GM19467 (cell line): ENCODE results near the gene LIM2.

ENCODE experiments used
- ATAC-seq: cut with Tn5 transposase; IDR thresholded peaks from one replicate; pipeline ENCODE4 v1.9.1; 2021; ENCODE audit warnings: mild to moderate bottlenecking, moderate library complexity; ENCODE audit not compliant: unreplicated experiment

The LIM2 gene

GRCh38 chr19:51366389-51367254 lies 21.2 kb downstream of the LIM2 start:
- ATAC-seq: peak; percentile 48

DNA sequence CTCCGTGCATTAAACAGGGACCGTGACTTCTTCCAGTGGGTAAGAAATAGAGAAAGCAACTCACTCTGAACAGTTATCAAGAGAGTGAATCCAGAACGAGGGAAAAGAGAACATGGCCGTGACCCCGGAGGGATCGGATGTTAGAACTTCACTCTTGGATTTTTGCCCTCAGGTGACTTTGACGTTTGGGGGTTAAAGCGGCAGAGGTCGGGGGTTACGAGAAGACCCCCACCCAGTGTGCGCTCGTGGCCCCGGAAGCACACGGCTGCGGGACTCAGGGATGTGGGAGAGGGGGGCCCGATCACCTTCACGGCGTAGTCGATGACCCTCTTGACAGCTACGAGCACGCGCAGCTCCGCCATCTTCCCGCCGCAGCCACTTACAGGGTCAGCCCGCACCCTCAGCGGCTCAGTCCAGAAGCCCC lies 21.8 kb downstream of the LIM2 start, which contains the start of gene ETFB:
TSS of gene ETFB (minus strand) at position 424 of the 424 bp plus-strand sequence. CDS start at position 362, 62 bp downstream.
- ATAC-seq: no peak

GRCh38 chr19:51365211-51365964 lies 22.4 kb downstream of the LIM2 start:
- no peak for ATAC-seq

GRCh38 chr19:51364200-51365106 lies 23.3 kb downstream of the LIM2 start:
- ATAC-seq: no peak

- no peak for ATAC-seq
Observed at GRCh38 chr19:51361239-51361638, 26.5 kb downstream of the LIM2 start.

- ATAC-seq: no peak
Observed at GRCh38 chr19:51359294-51359693, 28.5 kb downstream of the LIM2 start.

- no peak for ATAC-seq
Observed at GRCh38 chr19:51357952-51358351, 29.8 kb downstream of the LIM2 start.

DNA sequence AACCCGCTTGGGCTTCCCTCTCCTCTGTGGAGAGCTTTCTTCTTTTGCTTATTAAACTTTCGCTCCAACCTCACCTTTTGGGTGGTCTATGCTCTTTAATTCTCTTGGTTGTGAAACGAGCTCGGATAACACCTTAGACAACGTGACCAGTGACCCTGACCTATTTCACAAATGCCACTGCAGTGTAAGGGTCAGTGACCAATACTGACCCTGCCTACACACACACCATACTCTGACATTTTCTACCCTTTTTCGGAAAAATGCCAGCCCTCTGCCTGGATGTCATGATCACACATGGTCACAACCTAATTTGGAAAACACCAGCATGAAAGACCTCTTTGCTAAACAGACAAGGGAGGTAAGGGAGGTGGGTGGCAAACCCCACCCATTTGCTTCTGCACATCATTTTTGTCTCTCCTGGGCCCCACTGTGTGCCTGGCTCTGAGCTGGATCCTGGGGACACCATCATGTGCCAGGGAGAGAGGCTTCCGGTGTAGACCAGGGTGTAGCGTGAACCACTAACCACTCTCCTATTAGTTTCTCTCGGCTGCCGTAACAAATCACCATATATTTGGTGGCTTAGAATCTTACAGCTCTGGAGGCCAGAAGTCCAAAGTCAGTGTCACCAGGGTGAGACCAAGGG lies 31.5 kb downstream of the LIM2 start:
- ATAC-seq: no peak

DNA sequence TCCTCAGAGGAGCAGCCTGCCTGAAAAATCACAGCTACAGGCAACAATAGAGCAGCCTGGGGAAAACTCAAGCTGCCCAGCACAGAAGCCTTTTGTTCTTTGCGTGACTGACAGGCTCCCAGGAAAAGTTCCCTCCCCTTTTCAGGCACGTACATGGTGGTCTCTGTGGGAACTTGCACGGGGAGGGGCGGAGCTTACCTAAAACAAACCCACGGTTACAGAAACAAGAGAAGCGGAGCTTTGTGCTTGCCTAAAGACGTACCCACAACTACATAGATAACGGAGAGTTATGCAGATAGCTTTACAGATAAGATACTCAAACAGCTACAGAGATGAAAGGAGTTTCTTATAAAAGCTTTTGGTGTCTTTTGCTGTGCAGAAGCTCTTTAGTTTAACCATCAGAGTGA lies 33.0 kb downstream of the LIM2 start:
- ATAC-seq: no peak

- no peak for ATAC-seq
Observed at GRCh38 chr19:51354103-51354741, 33.6 kb downstream of the LIM2 start.

- ATAC-seq: no peak
Observed at GRCh38 chr19:51352783-51353360, 34.9 kb downstream of the LIM2 start.

- no peak for ATAC-seq
Observed at GRCh38 chr19:51351266-51351990, 36.3 kb downstream of the LIM2 start.

GRCh38 chr19:51347209-51347928 lies 40.4 kb downstream of the LIM2 start:
- no peak for ATAC-seq

GRCh38 chr19:51346742-51347141 lies 41.0 kb downstream of the LIM2 start:
- ATAC-seq: no peak

DNA sequence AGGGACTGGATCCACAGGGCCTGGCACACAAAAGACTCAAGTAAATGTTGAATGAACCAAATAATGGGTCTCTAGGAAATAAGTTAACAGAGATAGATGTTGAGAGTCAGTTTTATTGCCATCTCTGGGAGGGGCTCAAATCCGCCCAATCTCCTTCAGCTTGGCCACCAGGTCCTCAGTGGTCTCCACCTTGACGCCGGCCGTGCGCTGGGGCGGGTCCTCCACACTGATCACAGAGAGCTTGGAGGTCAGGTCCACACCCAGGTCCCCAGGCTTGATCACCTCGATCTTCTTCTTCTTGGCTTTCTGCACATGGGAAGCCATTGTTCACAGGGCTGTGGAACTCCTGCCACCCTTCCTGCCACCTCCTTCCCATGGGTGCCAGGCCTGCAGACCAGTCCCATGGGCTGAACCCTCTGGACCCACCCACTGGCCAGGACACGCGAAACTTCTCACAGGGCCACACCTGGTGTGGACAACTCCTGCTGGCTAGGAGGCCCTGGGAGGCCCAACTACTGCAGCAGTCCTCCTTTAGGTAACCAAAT lies 42.6 kb downstream of the LIM2 start:
- ATAC-seq: no peak

DNA sequence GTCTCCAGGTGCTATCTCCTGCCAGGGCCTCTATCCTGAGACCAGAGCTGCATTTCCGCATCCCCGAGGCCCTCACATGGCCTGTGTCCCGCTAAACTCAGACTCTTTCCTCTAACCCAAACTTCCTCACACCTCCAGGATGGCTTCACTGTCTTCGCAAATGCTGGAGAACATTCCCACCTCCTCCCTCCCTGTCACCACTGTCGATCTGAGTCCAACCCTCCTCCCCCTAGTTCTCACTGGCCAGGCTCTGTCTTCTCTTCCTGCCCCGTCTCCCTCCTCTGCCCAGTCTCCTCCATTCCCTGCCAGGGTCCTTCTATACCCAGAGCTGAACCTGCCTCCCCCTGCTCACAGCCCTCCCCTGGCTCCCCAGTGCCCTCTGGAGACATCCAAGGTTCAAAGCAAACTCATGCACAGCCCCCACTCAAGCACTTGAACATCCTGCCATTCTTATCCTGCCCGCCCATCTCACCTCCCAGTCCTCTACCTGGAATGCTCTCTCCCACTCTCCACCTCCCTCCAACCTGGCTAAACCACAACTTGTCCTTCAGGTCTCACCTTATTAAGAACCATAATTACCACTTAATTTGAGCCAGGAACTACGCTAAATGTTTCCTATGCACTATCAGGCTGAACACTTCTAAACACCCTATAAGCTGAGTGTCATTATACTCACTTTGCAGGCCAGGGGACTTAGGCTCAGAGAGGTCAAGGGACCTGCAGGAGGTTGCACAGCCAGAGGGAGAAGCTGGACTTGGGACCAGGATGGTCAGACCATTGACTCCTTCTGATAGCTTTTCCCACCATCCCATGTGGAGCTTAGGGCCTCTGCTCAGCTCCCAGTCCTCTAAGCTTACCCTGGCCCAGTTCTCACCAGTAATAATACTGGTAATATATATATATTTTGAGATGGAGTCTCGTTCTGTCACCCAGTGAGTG lies 44.9 kb downstream of the LIM2 start:
- no peak for ATAC-seq
